AG09319 (cell line): ENCODE results near the gene TBC1D21.
A peak's percentile ranks its signal among the peaks of the same experiment; 100 is the strongest.
"Not testable (repeated sequence)": the region's sequence is repeated elsewhere in the genome, so short reads cannot be mapped to it uniquely, and the experiment has no call there.

Source experiments
- DNase-seq: peaks from one replicate; pipeline ENCODE4 v3.0.0-alpha.2; 2010; ENCODE audit warnings: low read depth; ENCODE audit errors: extremely low read depth
- CTCF ChIP-seq: IDR thresholded peaks from 2 replicates; pipeline ENCODE4 v1.5.1; 2011; ENCODE audit warnings: low read depth, mild to moderate bottlenecking, inconsistent platforms, low read length, moderate library complexity

The TBC1D21 gene

GRCh38 chr15:73932381-73933191 is 59.2 kb downstream of the TBC1D21 start:
- no peak for TF ChIP-seq CTCF
- no peak for DNase-seq

GRCh38 chr15:73934281-73934680 is 60.9 kb downstream of the TBC1D21 start:
- TF ChIP-seq CTCF = no peak
- no peak for DNase-seq

- no peak for DNase-seq
- TF ChIP-seq CTCF = no peak
These were observed 62.2 kb downstream of the TBC1D21 start for GRCh38 chr15:73935547-73935946.

GRCh38 chr15:73936181-73936580 is 62.8 kb downstream of the TBC1D21 start:
- DNase-seq = no peak
- peak; percentile 34 for TF ChIP-seq CTCF

GRCh38 chr15:73936588-73937290 is 63.4 kb downstream of the TBC1D21 start:
- DNase-seq = no peak
- no peak for TF ChIP-seq CTCF

GRCh38 chr15:73937296-73937695 is 63.9 kb downstream of the TBC1D21 start:
- no peak for TF ChIP-seq CTCF
- no peak for DNase-seq

- no peak for DNase-seq
- TF ChIP-seq CTCF = no peak
These were observed 64.4 kb downstream of the TBC1D21 start for GRCh38 chr15:73937726-73938125.

GRCh38 chr15:73938516-73938915 is 65.2 kb downstream of the TBC1D21 start:
- not testable (repeated sequence) for DNase-seq
